GM19395 (cell line): Measurements from ENCODE around the gene GSE1.

Source experiments
- ATAC-seq: cut with Tn5 transposase; IDR thresholded peaks from one replicate; pipeline ENCODE4 v1.9.1; 2021; ENCODE audit warnings: mild to moderate bottlenecking, moderate library complexity; ENCODE audit not compliant: unreplicated experiment

The GSE1 gene

GRCh38 chr16:85612801-85613603, at the start of gene GSE1:
Gene GSE1 (plus strand): TSS chr16:85613322. CDS start chr16:85613392, 70 bp downstream.
- peak; percentile 50 for ATAC-seq

- no peak for ATAC-seq
These were observed 49.4 kb upstream of the GSE1 start for GRCh38 chr16:85563515-85564276.

- ATAC-seq, result no peak
These were observed 48.7 kb upstream of the GSE1 start for GRCh38 chr16:85564277-85565051.

GRCh38 chr16:85565340-85565739, 47.8 kb upstream of the GSE1 start:
- no peak for ATAC-seq

- no peak for ATAC-seq
These were observed 47.2 kb upstream of the GSE1 start for GRCh38 chr16:85565801-85566526.

GRCh38 chr16:85566561-85567100, 46.5 kb upstream of the GSE1 start:
- ATAC-seq, result no peak

- no peak for ATAC-seq
These were observed 45.8 kb upstream of the GSE1 start for GRCh38 chr16:85567101-85567866.

- ATAC-seq, result no peak
These were observed 45.2 kb upstream of the GSE1 start for GRCh38 chr16:85567935-85568334.

GRCh38 chr16:85568519-85568918, 44.6 kb upstream of the GSE1 start:
- no peak for ATAC-seq

GRCh38 chr16:85569039-85569614, 44.0 kb upstream of the GSE1 start:
- no peak for ATAC-seq

GRCh38 chr16:85569615-85570212, 43.4 kb upstream of the GSE1 start:
- ATAC-seq, result peak; percentile 70

GRCh38 chr16:85570213-85570734, 42.8 kb upstream of the GSE1 start:
- ATAC-seq, result peak; percentile 26

GRCh38 chr16:85570735-85571562, 42.2 kb upstream of the GSE1 start:
- ATAC-seq, result peak; percentile 50

- no peak for ATAC-seq
These were observed 41.6 kb upstream of the GSE1 start for GRCh38 chr16:85571563-85571812.

- ATAC-seq, result no peak
These were observed 41.1 kb upstream of the GSE1 start for GRCh38 chr16:85571813-85572619.

GRCh38 chr16:85573045-85573695, 40.0 kb upstream of the GSE1 start:
- no peak for ATAC-seq
